HepG2 (cell line): ENCODE results near the gene NRDC. TPM values are rescaled to one million over a fixed set of nuclear protein-coding genes. Genes with fewer than 3 reads are reported as not detected.

Source experiments
- microRNA counts: library from miRNA; unstranded; fragments of <30 nt; microRNA quantifications from one replicate; lab custom pipeline; 2015
- microRNA-seq: library from miRNA; unstranded; fragments of <30 nt; microRNA quantifications from one replicate; pipeline ENCODE4, GENCODE V29; 2020
- polyA plus RNA-seq, 8 experiments: library from polyadenylated mRNA; depleted of rRNA in 3 of 8; stranded (reverse) in 7 of 8; unstranded in 1 of 8; fragments of >200 nt; fragmentation: Illumina TruSeq in 4 of 8; extraction: Trizol in 4 of 8; gene quantifications; 2 replicates each; pipeline versions ENCODE4 v1.2.1 to v1.2.3, GENCODE V29; 2011 to 2016; ENCODE audit warnings: low read depth in 4 of 8, missing spikeins in 1 of 8, mixed read lengths in 1 of 8; ENCODE audit not compliant: insufficient read depth in 1 of 8
- small RNA-seq, 3 experiments: library from RNA; depleted of rRNA; stranded (forward); fragments of <200 nt; gene quantifications; one replicate each; pipeline ENCODE3, GENCODE V24; 2012; ENCODE audit warnings: low read depth in 2 of 3, low replicate concordance in 1 of 3; ENCODE audit not compliant: insufficient read length in 3 of 3, insufficient read depth in 2 of 3
- total RNA-seq, 5 experiments: library from RNA; depleted of rRNA; stranded (reverse); fragments of >200 nt; fragmentation: Illumina TruSeq; extraction: Trizol; gene quantifications; 2 replicates each; pipeline ENCODE4 v1.2.3, GENCODE V29; 2016; ENCODE audit warnings: low read depth in 1 of 5

Gene NRDC
- total and polyA plus RNA-seq, 2 of the 13 experiments (the other 11 are each of a cell fraction or from before 2014, with no cell fraction given): 57.6 to 64.9 TPM

MicroRNAs encoded within 50 kb of the gene (microRNA counts, 767-probe panel; counts per million panel counts)
- microRNA hsa-miR-761 (lab: Ali Mortazavi, UCI): not detected

Small RNAs within 50 kb of the gene (microRNA-seq; reads per million reads assigned to microRNA genes)
- not detected for gene MIR761

Small RNAs within 50 kb of the gene (small RNA-seq; reads per million reads assigned to genes)
- 0 reads per million in 3 experiments for gene AL050343.2

Other genes starting within 250 kb of the NRDC start
- gene RAB3B, start 112.0 kb upstream of the NRDC start, total RNA-seq (2016; rRNA removed; fragmentation: Illumina TruSeq; extraction: Trizol): 1.0 and 1.9 TPM in 2 replicates
- 1.2 and 1.7 TPM in 2 replicates for gene RAB3B, start 112.0 kb upstream of the NRDC start, polyA plus RNA-seq (2011; rRNA removed)
- 10.2 and 11.8 TPM in 2 replicates for gene KTI12, start 155.1 kb upstream of the NRDC start, total RNA-seq (2016; rRNA removed; fragmentation: Illumina TruSeq; extraction: Trizol)
- 7.0 and 7.4 TPM in 2 replicates for gene KTI12, start 155.1 kb upstream of the NRDC start, polyA plus RNA-seq (2011; rRNA removed)
- 41.7 and 67.2 TPM in 2 replicates for gene TXNDC12, start 176.5 kb upstream of the NRDC start, total RNA-seq (2016; rRNA removed; fragmentation: Illumina TruSeq; extraction: Trizol)
- 55.9 and 65.6 TPM in 2 replicates for gene TXNDC12, start 176.5 kb upstream of the NRDC start, polyA plus RNA-seq (2011; rRNA removed)
- gene BTF3L4, start 177.6 kb upstream of the NRDC start, total RNA-seq (2016; rRNA removed; fragmentation: Illumina TruSeq; extraction: Trizol): 74.3 and 112 TPM in 2 replicates
- gene BTF3L4, start 177.6 kb upstream of the NRDC start, polyA plus RNA-seq (2011; rRNA removed): 45.0 and 59.0 TPM in 2 replicates